Osteocyte (in vitro differentiated cells): Measurements from ENCODE around the gene LHX4. TPM values are rescaled to one million over a fixed set of nuclear protein-coding genes. Genes with fewer than 3 reads are reported as not detected.

Source experiments
- DNase-seq: peaks from one replicate; pipeline ENCODE4 v3.0.0; 2021; ENCODE audit warnings: mixed read lengths; ENCODE audit not compliant: unreplicated experiment; ENCODE audit errors: extremely low spot score
- H3K27ac Mint-ChIP-seq: one replicate; pipeline ENCODE4 v1.8.0; 2021; ENCODE audit warnings: mild to moderate bottlenecking, mixed read lengths; ENCODE audit not compliant: unreplicated experiment
- H3K27me3 Mint-ChIP-seq: one replicate; pipeline ENCODE4 v1.8.0; 2021; ENCODE audit warnings: mixed read lengths; ENCODE audit not compliant: unreplicated experiment
- H3K36me3 Mint-ChIP-seq: one replicate; pipeline ENCODE4 v1.8.0; 2021; ENCODE audit warnings: mixed read lengths; ENCODE audit not compliant: unreplicated experiment
- H3K4me1 Mint-ChIP-seq: one replicate; pipeline ENCODE4 v1.8.0; 2021; ENCODE audit warnings: mixed read lengths; ENCODE audit not compliant: unreplicated experiment
- H3K4me3 Mint-ChIP-seq: one replicate; pipeline ENCODE4 v1.8.0; 2021; ENCODE audit warnings: mild to moderate bottlenecking, moderate library complexity, mixed read lengths; ENCODE audit not compliant: unreplicated experiment
- H3K9me3 Mint-ChIP-seq: one replicate; pipeline ENCODE4 v1.8.0; 2021; ENCODE audit warnings: mixed read lengths; ENCODE audit not compliant: unreplicated experiment
- total RNA-seq: library from RNA; stranded (reverse); gene quantifications from 2 replicates; pipeline ENCODE4 v1.2.1, GENCODE V29; 2021
- TF ChIP-seq, protein P1 (sequence below): fragments of 200-600 bp; sonication (generic); IDR thresholded peaks from 2 replicates; pipeline ENCODE4 v1.5.0; 2021; ENCODE audit warnings: antibody characterized with exemption, mild to moderate bottlenecking, moderate library complexity

LHX4 gene
- total RNA-seq, 1 donor from 2014 or later: 0.70 TPM

- H3K4me3 Mint-ChIP-seq: peak overlapping the region; percentile 73
These were observed 884 bp downstream of the LHX4 start for GRCh38 chr1:180230791-180231505.

DNA sequence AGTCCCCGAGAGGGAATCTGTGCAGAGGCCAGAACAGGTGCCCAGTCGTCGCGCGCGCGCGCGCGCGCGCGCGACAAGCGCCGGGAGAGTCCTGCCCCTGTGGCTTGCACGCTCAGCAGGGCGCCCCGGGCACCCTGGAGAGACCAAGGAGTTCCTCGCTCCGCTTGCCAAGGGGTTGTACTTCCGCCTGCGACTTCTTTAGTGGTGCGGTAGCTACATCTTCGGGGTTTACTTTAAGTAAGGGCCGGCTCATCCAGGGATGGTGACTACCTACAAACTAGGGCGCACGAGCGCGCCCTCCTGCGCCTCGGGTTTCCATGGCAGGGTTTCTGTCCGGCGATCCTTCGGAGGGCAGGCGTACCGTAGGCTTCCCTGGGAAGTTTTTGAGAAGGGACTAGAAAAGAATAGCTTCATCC lies 1.4 kb downstream of the LHX4 start:
- Mint-ChIP-seq H3K4me1 (peaks cover 36% of the 10 kb centered on the region), H3K27ac (no peak overlapping the region), H3K9me3 (no peaks in the 10 kb centered on the region), H3K27me3 (peaks cover 71% of the 10 kb centered on the region), H3K36me3 (no peaks in the 10 kb centered on the region), H3K4me3 (peak overlapping the region; percentile 73)
- TF ChIP-seq, protein P1, sequence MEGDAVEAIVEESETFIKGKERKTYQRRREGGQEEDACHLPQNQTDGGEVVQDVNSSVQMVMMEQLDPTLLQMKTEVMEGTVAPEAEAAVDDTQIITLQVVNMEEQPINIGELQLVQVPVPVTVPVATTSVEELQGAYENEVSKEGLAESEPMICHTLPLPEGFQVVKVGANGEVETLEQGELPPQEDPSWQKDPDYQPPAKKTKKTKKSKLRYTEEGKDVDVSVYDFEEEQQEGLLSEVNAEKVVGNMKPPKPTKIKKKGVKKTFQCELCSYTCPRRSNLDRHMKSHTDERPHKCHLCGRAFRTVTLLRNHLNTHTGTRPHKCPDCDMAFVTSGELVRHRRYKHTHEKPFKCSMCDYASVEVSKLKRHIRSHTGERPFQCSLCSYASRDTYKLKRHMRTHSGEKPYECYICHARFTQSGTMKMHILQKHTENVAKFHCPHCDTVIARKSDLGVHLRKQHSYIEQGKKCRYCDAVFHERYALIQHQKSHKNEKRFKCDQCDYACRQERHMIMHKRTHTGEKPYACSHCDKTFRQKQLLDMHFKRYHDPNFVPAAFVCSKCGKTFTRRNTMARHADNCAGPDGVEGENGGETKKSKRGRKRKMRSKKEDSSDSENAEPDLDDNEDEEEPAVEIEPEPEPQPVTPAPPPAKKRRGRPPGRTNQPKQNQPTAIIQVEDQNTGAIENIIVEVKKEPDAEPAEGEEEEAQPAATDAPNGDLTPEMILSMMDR: peak; percentile 18
- no peak for DNase-seq

More at GRCh38 chr1:180230791-180231505, 884 bp downstream of the LHX4 start:
- H3K4me1 Mint-ChIP-seq: peaks cover 32% of the 10 kb centered on the region
- H3K36me3 Mint-ChIP-seq: no peaks in the 10 kb centered on the region
- H3K27ac Mint-ChIP-seq: no peak overlapping the region
- TF ChIP-seq, protein P1: no peak
- H3K9me3 Mint-ChIP-seq: no peaks in the 10 kb centered on the region
- DNase-seq: no peak
- H3K27me3 Mint-ChIP-seq: peaks cover 70% of the 10 kb centered on the region

DNA sequence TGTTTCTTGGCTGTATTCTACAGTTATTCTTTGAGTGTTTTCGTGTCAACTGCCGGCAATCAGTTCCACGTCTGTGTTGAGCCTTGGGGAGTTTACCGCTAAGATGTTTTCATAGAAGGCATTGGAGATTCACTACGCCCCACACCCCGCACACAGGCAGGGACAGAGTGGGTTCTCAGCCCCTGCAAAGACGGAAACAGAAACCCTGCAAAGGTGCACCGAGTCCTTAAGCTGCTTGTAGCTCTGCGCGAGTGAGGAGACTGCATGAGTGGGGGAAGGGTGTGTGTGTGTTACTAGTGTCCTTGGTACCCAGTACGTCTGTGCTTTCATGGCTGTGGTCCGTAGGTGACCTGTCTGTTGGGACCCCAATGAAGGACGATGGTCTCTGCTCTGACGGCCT lies 1.9 kb downstream of the LHX4 start:
- Mint-ChIP-seq H3K4me1 (peaks cover 37% of the 10 kb centered on the region), H3K9me3 (no peaks in the 10 kb centered on the region), H3K27ac (no peak overlapping the region), H3K36me3 (no peaks in the 10 kb centered on the region), H3K27me3 (peaks cover 72% of the 10 kb centered on the region), H3K4me3 (peak overlapping the region; percentile 73)
- TF ChIP-seq, protein P1: no peak
- no peak for DNase-seq

DNA sequence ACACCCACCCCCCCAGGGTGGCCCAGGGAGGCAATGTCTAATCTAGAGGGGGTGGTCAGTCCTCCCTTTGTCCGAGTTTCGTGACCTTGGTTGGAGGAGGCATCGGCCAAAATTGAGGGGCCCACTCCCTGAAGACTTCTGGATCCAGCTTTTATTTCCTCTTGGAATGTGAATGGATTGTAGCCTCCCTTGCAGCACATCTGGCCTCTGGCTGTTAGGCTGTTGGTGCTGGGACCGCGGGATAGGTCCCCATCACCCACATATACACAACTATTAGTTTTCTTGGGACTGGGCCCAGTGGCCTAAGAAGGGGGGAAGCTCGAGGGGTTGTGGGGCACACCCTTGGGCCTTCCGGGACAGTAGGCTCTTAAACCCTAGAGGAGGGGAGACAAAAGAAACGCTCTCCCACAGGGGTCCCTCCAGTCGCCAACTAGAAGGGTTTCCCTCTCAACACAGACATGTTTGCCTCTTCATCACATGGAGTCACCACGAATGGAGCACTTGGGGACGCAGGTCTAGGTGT lies 2.5 kb downstream of the LHX4 start:
- Mint-ChIP-seq H3K4me3 (no peak overlapping the region), H3K27me3 (peaks cover 73% of the 10 kb centered on the region), H3K27ac (no peak overlapping the region), H3K9me3 (no peaks in the 10 kb centered on the region), H3K4me1 (peaks cover 37% of the 10 kb centered on the region), H3K36me3 (no peaks in the 10 kb centered on the region)
- DNase-seq: no peak
- TF ChIP-seq, protein P1: no peak

- Mint-ChIP-seq H3K27ac (no peak overlapping the region), H3K27me3 (peaks cover 73% of the 10 kb centered on the region), H3K4me3 (no peak overlapping the region), H3K9me3 (no peaks in the 10 kb centered on the region), H3K36me3 (no peaks in the 10 kb centered on the region), H3K4me1 (peaks cover 37% of the 10 kb centered on the region)
- TF ChIP-seq, protein P1: no peak
- no peak for DNase-seq
These were observed 3.3 kb downstream of the LHX4 start for GRCh38 chr1:180233191-180234011.
